ENCODE data around the gene RETN.

The RETN gene

GRCh38 chr19:7685546-7686445 lies 16.9 kb downstream of the RETN start:
- DNase-seq, result no peak

DNA sequence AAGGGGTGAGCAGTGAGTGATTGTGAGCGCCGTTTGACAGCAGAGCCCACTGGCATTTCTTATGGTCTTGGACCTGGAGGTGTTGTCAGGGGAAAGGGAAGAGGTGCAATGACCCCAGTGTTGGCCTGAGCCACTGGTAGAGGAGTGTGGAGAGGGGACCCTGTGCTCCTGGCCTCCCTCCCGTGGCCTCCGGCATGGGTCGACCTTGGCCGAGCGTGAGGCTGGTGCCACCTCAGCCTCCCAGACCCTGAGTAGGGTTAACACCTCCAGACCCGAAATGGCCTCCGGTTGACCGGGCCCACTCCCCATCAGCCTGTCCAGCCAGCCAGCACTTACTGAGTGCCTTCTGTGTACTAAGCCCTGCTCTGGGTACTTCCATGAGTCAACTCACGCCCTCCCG lies 18.3 kb downstream of the RETN start:
- no peak for DNase-seq

DNA sequence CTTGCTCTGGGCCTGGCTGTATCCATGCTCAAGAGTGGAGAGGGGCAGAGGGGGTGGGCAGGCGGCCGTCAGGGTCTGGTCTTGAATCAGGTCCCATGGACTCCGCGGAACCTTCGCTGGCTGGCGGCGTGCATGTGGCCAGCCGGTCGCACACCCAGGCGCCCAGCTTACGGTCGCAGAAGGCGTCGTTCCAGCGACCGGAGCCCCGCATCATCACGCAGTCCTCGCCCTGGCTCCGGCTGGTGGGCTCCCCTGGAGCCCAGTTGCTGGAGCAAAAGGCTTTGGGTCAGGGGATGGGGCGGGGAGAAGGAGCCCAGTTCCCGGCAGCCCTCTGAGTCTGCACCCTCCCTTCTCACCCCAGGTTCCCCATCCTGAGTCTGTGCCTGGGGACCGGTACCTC lies 20.3 kb downstream of the RETN start:
- DNase-seq, result no peak

DNA sequence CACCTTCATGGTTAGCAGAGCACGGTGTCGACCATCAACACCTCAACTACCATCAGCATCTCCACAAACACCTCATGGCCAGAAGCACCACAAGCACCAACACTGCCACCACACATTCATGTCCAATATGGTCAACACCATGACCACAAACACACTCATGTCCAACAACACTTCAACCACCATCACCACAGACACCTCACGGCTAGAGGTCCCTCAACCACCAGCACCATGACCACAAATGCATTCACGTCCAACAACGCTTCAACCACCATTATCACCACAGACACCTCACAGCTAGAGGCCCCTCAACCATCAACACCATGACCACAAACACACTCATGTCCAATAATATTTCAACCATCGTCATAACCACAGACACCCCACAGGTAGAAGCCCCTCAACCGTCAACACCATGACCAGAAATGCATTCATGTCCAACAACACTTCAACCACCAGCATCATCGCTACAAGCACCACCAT lies 22.0 kb downstream of the RETN start:
- no peak for DNase-seq

GRCh38 chr19:7691497-7691896 lies 22.6 kb downstream of the RETN start:
- no peak for DNase-seq

DNA sequence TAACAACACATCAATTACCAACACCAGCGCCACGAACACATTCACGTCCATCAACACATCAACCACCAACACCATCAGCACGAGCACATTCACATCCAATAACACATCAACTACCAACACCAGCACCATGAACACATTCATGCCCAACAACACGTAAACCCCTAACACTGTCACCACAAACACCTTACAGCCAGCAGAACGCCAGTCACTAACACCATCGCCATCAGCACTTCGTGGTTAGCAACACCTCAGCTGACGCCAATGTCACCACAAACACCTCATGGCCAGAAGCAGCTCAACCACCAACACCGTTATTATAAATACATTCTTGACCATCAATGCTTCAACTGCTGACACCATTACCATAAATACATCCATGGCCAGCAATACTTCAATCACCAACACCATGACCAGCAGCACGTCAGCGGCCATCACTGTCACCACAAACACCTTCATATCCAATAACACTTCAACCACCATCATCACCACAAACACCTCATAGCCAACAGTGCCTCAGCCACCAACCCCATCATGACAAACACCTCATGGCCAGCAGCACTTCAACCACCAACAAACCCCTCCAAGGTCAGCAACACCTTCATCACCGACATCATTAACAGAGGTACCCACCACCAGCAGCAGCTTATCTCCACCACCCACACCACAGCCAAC lies 23.7 kb downstream of the RETN start:
- no peak for DNase-seq

DNA sequence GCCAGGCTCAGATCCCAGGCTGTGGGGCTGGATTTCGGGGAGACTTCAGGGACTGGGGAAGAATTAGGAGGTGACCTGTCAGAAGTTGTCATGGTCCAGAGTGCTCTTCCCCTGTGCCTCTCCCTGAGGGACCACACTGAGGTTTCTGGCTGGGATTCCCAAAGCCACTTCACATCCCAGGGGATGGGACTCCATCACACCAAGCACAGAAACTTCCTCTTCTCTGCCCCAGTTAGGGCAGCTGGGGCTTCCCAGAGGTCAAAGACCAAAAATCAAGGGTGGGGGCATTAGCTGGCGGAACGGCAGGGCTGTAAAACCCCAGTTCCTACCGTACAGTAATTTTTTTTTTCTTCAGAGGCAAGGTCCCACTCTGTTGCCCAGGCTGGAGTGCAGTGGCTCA lies 25.6 kb downstream of the RETN start:
- DNase-seq, result no peak

GRCh38 chr19:7697721-7698287 lies 29.0 kb downstream of the RETN start:
- DNase-seq, result no peak

- no peak for DNase-seq
Observed at GRCh38 chr19:7698583-7698982, 29.7 kb downstream of the RETN start.

- DNase-seq, result no peak
Observed at GRCh38 chr19:7699003-7699402, 30.2 kb downstream of the RETN start.

DNA sequence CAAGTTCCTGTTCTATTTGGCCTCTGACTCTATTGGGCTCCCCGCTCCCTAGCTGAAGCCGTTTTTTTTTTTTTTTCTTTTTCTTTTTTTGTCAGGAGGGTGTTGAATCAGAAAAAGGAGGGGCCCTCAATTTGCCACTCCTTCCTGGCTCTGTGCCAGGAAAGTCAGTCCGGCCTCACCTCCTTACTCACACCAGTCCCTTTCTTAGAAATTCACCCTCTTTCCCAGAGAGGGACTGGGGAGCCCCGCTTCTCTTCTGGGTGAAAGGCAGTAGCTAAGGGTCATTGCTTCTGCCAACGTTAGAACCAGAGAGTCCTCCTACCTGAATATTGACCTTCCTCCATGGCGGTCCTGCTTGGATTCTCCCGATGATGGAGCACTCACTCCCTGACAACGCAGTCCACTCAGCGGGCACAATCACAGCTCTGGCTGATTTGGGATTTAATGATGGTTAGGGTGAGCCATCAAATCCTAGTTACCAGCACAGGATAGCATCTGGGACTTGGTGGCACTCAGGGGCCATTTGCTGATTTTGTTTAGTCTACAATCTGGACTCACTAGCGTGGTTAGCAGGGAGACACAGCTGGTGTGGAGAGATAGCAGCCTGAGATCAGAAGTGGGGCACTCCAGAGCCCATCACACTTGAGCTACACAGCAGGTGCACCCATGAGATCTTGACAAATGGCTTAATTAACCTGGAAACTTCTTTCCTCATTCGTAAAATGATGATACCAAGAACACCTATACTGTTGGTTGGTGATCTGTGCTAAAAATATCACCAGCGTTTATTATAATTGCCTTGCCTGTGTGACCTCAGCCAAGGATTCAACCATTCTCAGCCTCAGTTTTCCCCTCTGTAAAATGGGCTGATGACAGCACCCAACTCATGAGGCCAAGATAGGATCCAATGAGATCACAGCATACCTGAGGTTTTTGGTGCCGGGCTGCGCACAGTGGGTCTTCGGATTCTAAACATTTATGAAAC lies 30.9 kb downstream of the RETN start:
- DNase-seq, result peak; percentile 54 to 55

- no peak for DNase-seq
Observed at GRCh38 chr19:7701049-7701653, 32.3 kb downstream of the RETN start.

- peak; percentile 42 to 46 for DNase-seq
Observed at GRCh38 chr19:7701654-7702457, 33.0 kb downstream of the RETN start, which contains the start of gene FCER2. FCER2 (minus strand) TSS chr19:7702131; CDS start chr19:7699760, 2,371 bp downstream.

- DNase-seq, result no peak
Observed at GRCh38 chr19:7703332-7703731, 34.5 kb downstream of the RETN start.

DNA sequence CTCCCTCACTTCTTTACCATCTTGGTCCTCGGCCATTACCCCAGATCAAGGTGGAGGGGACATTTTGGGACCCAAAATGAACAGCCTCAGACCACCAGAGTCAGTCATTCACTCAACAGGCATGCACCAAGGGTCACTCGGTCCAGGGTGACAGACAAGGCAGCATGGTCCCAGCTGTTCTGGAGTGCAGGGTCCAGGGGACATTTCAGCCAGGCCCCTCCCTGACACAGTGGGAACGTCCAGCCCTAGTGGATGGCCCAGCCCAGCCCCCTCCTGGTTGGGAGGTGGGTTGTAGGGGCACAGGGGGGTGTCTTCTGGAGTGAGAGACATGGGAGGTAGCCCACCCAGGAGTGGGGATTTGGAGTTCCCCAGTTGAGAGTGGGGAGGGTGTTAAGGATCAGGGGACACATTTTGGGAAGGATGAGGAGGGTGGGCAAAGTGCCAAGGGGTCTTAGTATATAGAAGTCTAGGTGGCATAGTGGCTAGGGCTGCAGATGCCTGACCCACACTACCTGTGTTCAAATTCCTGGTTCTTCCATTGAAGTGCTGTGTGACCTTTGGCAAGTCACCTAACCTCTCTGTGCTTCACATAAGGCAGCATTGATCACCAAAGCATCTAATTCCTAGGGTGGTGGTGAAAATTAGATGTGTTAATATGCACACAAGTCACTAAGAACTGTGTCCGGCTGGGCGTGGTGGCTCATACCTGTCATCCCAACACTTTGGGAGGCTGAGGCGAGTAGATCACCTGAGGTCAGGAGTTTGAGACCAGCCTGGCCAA lies 35.6 kb downstream of the RETN start:
- no peak for DNase-seq

GRCh38 chr19:7705387-7706187 lies 36.7 kb downstream of the RETN start:
- peak; percentile 94 to 96 for DNase-seq

GRCh38 chr19:7706188-7706954 lies 37.5 kb downstream of the RETN start:
- DNase-seq, result peak; percentile 38 to 52

DNA sequence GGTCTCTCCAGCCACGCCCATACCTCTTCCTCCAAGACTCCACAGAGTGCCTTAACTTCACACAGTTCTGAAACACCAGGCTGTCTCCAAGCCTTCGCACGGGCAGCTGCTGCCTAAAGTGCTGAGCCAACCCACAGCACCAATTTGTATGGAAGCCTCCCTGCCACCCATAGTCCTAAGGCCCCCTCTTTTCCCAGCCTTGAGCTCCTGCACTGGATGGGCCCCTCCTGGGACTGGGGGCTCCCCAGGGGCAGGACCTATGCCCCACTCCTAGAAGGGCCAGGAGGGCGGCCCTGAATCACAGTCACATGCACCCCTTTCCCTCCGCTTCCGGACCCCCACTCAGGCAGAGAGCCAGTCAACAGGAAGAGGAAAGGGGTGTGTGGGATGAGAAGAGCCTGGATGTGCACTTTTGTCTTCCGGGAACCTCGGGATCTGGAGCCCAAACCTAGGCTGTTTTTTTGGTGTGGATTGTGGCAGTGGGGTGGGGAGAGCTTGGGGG lies 38.2 kb downstream of the RETN start:
- peak in 1 of 2 donors; percentile 41 for DNase-seq
